ENCODE data around the gene DNHD1.

The DNHD1 gene

GRCh38 chr11:6618117-6619003 lies 121.3 kb downstream of the DNHD1 start:
- DNase-seq (ENCODE audit: low read depth) = peak; percentile 44
- peak overlapping the region; percentile 65 for H3K4me3 ChIP-seq (ENCODE audit: control insufficient read depth, low read depth, low read length)
- no peak for TF ChIP-seq CTCF (IDR thresholded peaks at IDR 0.05; ENCODE audit: control insufficient read depth, insufficient read depth, low read depth, low read length, missing control alignments)

GRCh38 chr11:6619004-6619745 lies 122.1 kb downstream of the DNHD1 start, which contains the start of gene TPP1:
TPP1 (minus strand) TSS chr11:6619422; CDS start chr11:6619400, 22 bp downstream.
- peak; percentile 79 for DNase-seq (ENCODE audit: low read depth)
- no peak for TF ChIP-seq CTCF (IDR thresholded peaks at IDR 0.05; ENCODE audit: control insufficient read depth, insufficient read depth, low read depth, low read length, missing control alignments)
- peak within 1 kb of the TSS; percentile 65 for H3K4me3 ChIP-seq (ENCODE audit: control insufficient read depth, low read depth, low read length)

GRCh38 chr11:6620636-6621035 lies 123.6 kb downstream of the DNHD1 start:
- H3K4me3 ChIP-seq (ENCODE audit: control insufficient read depth, low read depth, low read length) = no peak overlapping the region
- DNase-seq (ENCODE audit: low read depth) = no peak
- TF ChIP-seq CTCF (IDR thresholded peaks at IDR 0.05; ENCODE audit: control insufficient read depth, insufficient read depth, low read depth, low read length, missing control alignments) = no peak

Measured in AG09309 (cell line).